Choroid plexus epithelial cell (primary cell): ENCODE measurements around the gene NPEPL1.

Experiments used
- DNase-seq: peaks from one replicate; pipeline ENCODE4 v3.0.0-alpha.2; 2010; ENCODE audit warnings: low read depth
- H3K4me3 ChIP-seq: 2 replicates; pipeline ENCODE4 v1.5.1; 2011; ENCODE audit warnings: low read depth, mild to moderate bottlenecking, control low read depth, low read length, moderate library complexity
- CTCF ChIP-seq: conservative IDR thresholded peaks from 2 replicates; pipeline ENCODE4 v1.5.1; 2011; ENCODE audit warnings: low read depth, mild to moderate bottlenecking, control low read depth, inconsistent platforms, low read length, moderate library complexity

The NPEPL1 gene

GRCh38 chr20:58698741-58699622 lies 6.4 kb downstream of the NPEPL1 start:
- H3K4me3 ChIP-seq: no peak overlapping the region
- TF ChIP-seq CTCF: no peak
- DNase-seq: no peak

- no peak overlapping the region for H3K4me3 ChIP-seq
- no peak for DNase-seq
- TF ChIP-seq CTCF: no peak
These were observed 7.1 kb downstream of the NPEPL1 start for GRCh38 chr20:58699623-58700107.

GRCh38 chr20:58700121-58700821 lies 7.7 kb downstream of the NPEPL1 start:
- no peak for DNase-seq
- no peak overlapping the region for H3K4me3 ChIP-seq
- no peak for TF ChIP-seq CTCF

DNA sequence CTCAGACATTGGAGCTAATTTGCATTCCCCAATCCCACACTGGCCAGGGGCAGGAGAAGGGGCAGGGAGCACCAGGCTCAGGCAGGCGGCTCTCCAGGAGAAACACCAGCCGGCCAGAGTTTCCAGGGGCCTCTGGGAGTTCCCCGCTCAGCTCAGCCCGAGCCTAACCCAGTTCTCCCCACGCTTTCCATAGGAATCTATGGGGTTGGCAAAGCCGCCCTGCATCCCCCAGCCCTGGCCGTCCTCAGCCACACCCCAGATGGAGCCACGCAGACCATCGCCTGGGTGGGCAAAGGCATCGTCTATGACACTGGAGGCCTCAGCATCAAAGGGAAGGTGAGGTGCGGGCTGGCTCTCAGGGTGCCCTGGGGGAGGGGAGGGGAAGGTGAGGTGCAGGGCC lies 8.2 kb downstream of the NPEPL1 start:
- H3K4me3 ChIP-seq: no peak overlapping the region
- no peak for TF ChIP-seq CTCF
- no peak for DNase-seq

DNA sequence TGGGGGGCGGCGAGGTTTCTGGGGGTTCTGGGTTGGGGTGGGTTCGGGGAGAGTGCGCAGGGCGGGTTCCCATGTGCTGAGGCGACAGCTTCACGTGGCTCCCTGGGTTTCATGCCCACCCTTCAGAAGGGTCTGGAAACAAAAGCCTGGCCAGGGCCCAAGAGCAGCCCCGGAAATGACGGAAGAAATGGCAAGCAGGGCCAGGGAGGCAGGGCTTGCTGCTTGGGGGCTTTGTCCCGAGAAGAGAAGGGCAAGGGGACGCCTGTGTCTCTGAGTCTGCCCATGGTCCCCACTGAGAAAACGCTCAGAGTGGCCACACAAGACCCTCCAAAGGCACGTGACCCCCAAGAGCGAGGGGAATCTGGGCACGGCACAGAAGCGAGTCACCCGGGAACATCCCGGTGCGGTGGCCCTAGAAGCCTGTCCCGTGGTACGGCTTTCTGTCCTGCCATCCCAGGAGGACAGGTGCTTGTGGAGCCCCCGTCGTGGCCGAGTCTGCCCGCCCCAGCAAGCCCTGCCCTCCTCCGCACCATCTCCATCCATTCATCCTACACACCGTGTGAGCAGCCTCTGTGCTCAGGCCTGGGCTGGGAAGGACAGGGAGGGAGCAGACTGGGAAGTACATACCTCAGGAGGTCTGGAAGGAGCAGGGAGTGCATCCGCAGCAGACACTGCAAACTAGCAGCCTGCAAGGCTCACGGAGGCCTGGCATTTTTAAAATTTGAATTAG lies 9.0 kb downstream of the NPEPL1 start:
- no peak for TF ChIP-seq CTCF
- H3K4me3 ChIP-seq: no peak overlapping the region
- DNase-seq: no peak

- TF ChIP-seq CTCF: no peak
- DNase-seq: no peak
- H3K4me3 ChIP-seq: no peak overlapping the region
These were observed 9.5 kb downstream of the NPEPL1 start for GRCh38 chr20:58702161-58702510.
